ENCODE results near the gene ESRRA. TPM values are rescaled to one million over a fixed set of nuclear protein-coding genes. Genes with fewer than 3 reads are reported as not detected.

The ESRRA gene
- total and polyA plus RNA-seq, 12 donors, result 115 to 225 (median 135) TPM

DNA sequence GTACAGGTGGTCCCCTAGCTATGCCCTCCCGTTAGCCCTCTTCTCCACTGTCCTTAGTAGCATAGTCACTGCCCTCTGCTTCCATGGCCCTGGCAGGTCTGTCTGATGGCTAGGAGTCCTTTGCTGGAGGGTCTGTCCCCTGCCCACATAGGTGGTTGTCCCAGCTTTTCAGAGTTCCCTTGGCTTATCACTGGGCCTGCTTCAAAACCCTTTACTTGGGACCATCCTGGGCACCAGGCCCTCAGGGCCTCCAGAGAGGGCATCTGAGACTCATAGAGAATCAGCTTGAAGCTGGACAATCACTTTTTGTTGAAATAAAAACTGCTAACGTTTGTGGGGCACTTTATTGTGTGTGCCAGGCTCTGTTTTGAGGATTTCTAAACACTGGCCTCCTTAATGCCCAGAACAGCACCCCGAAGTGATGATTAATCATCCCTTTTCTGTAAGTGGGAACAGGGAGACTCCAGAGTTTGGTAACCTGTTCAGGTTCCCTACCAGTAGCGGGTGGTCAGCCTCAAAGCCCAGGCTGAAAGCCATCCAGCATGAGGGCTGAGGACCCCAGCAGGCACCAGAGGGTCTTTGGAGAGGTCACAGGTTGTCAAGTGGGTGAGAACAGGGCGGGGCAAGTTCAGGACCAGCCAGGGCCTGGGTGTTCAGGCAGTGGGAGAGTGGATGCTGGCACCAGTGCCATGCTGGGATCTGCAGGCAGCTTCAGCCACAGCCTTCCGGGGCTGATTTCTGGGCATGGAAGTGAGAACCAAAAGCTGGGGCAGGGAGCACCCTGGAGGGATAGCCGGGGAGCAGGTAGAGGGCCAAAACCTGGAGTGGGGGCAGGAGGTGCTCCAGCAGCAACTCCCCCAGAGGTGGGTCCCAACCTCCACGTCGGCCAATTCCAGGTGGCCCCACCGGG is 14.7 kb upstream of the ESRRA start:
- Histone ChIP-seq H3K9me3 (no peaks in the 10 kb centered on the region), H3K27ac (no peak overlapping the region), H3K4me3 (no peak overlapping the region), H3K36me3 (peaks cover 0 to 5% (median 0%) of the 10 kb centered on the region in 9 donors), H3K27me3 (peaks cover 17 to 60% (median 57%) of the 10 kb centered on the region in 7 donors), H3K4me1 (peaks cover 11 to 32% (median 25%) of the 10 kb centered on the region in 9 donors)
- TF ChIP-seq, protein P1, sequence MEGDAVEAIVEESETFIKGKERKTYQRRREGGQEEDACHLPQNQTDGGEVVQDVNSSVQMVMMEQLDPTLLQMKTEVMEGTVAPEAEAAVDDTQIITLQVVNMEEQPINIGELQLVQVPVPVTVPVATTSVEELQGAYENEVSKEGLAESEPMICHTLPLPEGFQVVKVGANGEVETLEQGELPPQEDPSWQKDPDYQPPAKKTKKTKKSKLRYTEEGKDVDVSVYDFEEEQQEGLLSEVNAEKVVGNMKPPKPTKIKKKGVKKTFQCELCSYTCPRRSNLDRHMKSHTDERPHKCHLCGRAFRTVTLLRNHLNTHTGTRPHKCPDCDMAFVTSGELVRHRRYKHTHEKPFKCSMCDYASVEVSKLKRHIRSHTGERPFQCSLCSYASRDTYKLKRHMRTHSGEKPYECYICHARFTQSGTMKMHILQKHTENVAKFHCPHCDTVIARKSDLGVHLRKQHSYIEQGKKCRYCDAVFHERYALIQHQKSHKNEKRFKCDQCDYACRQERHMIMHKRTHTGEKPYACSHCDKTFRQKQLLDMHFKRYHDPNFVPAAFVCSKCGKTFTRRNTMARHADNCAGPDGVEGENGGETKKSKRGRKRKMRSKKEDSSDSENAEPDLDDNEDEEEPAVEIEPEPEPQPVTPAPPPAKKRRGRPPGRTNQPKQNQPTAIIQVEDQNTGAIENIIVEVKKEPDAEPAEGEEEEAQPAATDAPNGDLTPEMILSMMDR (IDR thresholded peaks at IDR 0.05), result no peak
- intact Hi-C loops (cut with DNase I), result no loop called here
- DNase-seq (no peak), ATAC-seq (no peak)
- 52 to 54% methylated on average over 10 of the region's 10 CpGs for WGBS, 2 donors

DNA sequence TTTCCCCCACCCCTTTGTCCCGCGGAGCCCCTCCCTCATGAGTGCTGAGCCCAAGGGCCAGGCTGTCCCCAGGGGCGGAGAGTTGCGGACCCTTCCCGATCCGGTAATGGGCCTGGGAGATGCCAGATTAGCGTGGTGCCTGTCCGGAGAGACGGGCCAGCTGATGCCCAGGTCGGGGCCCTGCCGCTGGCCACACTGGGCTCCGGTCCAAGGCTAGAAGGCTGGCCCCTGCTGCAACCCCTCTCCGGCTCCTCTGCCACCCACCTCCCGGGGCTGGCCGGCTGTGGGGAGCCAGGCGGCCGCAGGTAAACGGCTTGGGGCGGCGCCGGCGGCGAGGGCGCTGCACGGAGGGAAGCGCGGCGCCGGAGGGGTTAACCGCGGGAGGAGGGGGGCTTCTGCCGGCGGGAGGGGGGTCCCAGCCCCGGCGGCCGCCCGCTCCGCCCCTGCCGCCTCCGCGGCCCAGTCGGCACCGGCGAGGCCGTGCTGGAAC is 14.0 kb upstream of the ESRRA start, which contains the start of gene KCNK4:
TSS of gene KCNK4 (plus strand) at position 41 of the 490 bp plus-strand sequence. CDS start 1,717 bp downstream, outside the sequence.
- no peaks in the 10 kb centered on the region for H3K9me3 ChIP-seq
- 3 to 4% methylated on average over 32 to 45 of the region's 45 CpGs for WGBS, 2 donors
- intact Hi-C loops (cut with DNase I), result no loop called here
- peaks cover 17 to 67% (median 64%) of the 10 kb centered on the region in 7 donors for H3K27me3 ChIP-seq
- DNase-seq, result no peak
- peaks cover 6 to 27% (median 20%) of the 10 kb centered on the region in 9 donors for H3K4me1 ChIP-seq
- peaks cover 0 to 5% (median 0%) of the 10 kb centered on the region in 9 donors for H3K36me3 ChIP-seq
- peak within 1 kb of the TSS; percentile 21 to 49 (median 38) for H3K4me3 ChIP-seq
- ATAC-seq, result no peak
- H3K27ac ChIP-seq, result no peak within 1 kb of the TSS
- TF ChIP-seq, protein P1 (IDR thresholded peaks at IDR 0.05), result no peak

DNA sequence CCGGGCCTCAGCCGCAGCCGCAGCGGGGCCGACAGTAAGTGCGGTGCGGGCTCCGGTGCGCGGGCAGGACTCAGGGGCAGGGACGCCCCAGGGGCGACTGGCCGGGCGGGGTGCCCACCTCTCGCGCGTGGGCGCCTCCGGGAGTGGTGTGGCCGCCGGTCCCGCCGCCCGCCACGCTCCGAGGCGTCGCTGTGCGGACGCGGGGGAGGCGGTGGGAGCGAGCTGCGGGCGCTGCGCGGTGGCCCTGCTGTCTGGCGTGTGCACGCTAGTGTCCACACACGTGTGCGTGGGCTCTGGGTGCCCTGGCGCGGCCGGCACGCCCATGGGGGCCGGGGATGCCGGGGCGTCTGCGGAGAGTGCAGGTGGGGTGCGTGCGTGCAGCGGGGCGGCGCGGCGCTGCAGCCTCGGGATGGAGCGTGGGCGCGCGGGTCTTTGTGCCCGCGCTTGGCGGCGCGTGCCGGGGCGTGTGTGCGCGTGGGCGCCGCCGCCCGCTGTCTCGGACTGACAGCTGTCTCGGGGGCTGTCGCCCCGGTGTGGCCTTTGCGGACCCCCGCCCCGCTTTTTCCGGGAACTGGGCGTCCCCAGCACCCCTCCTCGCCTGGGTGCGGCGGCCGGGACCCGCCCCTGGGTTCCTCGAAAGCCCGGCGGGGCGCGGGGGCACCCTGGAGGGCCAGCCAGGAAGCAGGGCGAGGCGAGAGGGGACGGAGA is 13.4 kb upstream of the ESRRA start:
- WGBS, 2 donors, result 0 to 1% methylated on average over 51 to 96 of the region's 96 CpGs
- peak in 2 of 8 donors; percentile 13 to 14 for ATAC-seq

More for the DNA sequence above, 13.4 kb upstream of the ESRRA start:
- Histone ChIP-seq H3K36me3 (peaks cover 0 to 5% (median 0%) of the 10 kb centered on the region in 9 donors), H3K27ac (no peak overlapping the region), H3K9me3 (no peaks in the 10 kb centered on the region), H3K4me3 (peak overlapping the region; percentile 21 to 49 (median 38)), H3K27me3 (peaks cover 19 to 73% (median 70%) of the 10 kb centered on the region in 7 donors), H3K4me1 (peaks cover 4 to 23% (median 15%) of the 10 kb centered on the region in 9 donors)
- no peak for DNase-seq
- intact Hi-C loops (cut with DNase I), result no loop called here
- TF ChIP-seq, protein P1 (IDR thresholded peaks at IDR 0.05), result no peak

All from heart right ventricle (tissue), 16 donors.